GM23338 (cell line): ENCODE measurements around the gene SPATS2. TPM values are rescaled to one million over a fixed set of nuclear protein-coding genes. Genes with fewer than 3 reads are reported as not detected.
A peak's percentile ranks its signal among the peaks of the same experiment; 100 is the strongest.

Source experiments
- ATAC-seq: fragments of 200-7000 bp; cut with Tn5 transposase; 3 replicates; pipeline ENCODE4 v1.9.1; 2020
- DNase-seq: peaks from one replicate; pipeline ENCODE4 v3.0.0-alpha.2; 2015; ENCODE audit warnings: low spot score
- H2AFZ ChIP-seq: fragments of 200-600 bp; sonication (generic); 2 replicates; pipeline ENCODE4 v1.8.0; 2016; ENCODE audit warnings: antibody characterized with exemption, mild to moderate bottlenecking, moderate library complexity
- H3F3A ChIP-seq: fragments of 200-600 bp; sonication (generic); replicated peaks from 2 replicates; pipeline ENCODE4 v1.8.0; 2017; ENCODE audit warnings: antibody characterized with exemption, mixed run types, low read depth
- H3K27ac ChIP-seq: fragments of 200-600 bp; sonication (generic); 2 replicates; pipeline ENCODE4 v1.6.1; 2016; ENCODE audit warnings: low read depth
- H3K27me3 ChIP-seq: fragments of 200-600 bp; sonication (generic); 2 replicates; pipeline ENCODE4 v1.8.0; 2016; ENCODE audit warnings: mild to moderate bottlenecking, mixed run types, moderate library complexity; ENCODE audit not compliant: insufficient read depth
- H3K36me3 ChIP-seq: fragments of 200-600 bp; sonication (generic); 2 replicates; pipeline ENCODE4 v1.8.0; 2016; ENCODE audit warnings: mild to moderate bottlenecking; ENCODE audit not compliant: insufficient read depth
- H3K4me1 ChIP-seq: fragments of 200-600 bp; sonication (generic); 2 replicates; pipeline ENCODE4 v1.8.0; 2016; ENCODE audit warnings: mild to moderate bottlenecking, moderate library complexity; ENCODE audit not compliant: insufficient read depth
- H3K4me2 ChIP-seq: fragments of 200-600 bp; sonication (generic); 2 replicates; pipeline ENCODE4 v1.7.1; 2017; ENCODE audit warnings: mixed run types
- H3K4me3 ChIP-seq: fragments of 200-600 bp; sonication (generic); 2 replicates; pipeline ENCODE4 v1.6.1; 2016; ENCODE audit warnings: mixed run types
- H3K79me2 ChIP-seq: fragments of 200-600 bp; sonication (generic); replicated peaks from 2 replicates; pipeline ENCODE4 v1.8.0; 2017; ENCODE audit warnings: mild to moderate bottlenecking; ENCODE audit not compliant: insufficient read depth
- H3K9me2 ChIP-seq: fragments of 200-600 bp; sonication (generic); 2 replicates; pipeline ENCODE4 v1.8.0; 2017; ENCODE audit not compliant: insufficient read depth
- H4K20me1 ChIP-seq: fragments of 200-600 bp; sonication (generic); replicated peaks from 2 replicates; pipeline ENCODE4 v1.8.0; 2017; ENCODE audit warnings: mild to moderate bottlenecking; ENCODE audit not compliant: insufficient read depth
- H3K27ac Mint-ChIP-seq: 2 replicates; pipeline ENCODE4 v1.8.0; 2020; ENCODE audit warnings: inconsistent platforms, mild to moderate bottlenecking, moderate library complexity, mixed read lengths
- H3K27me3 Mint-ChIP-seq: 3 replicates; pipeline ENCODE4 v1.8.0; 2022; ENCODE audit warnings: low read depth, mild to moderate bottlenecking, moderate library complexity, mixed read lengths, inconsistent platforms; ENCODE audit not compliant: insufficient read depth, poor library complexity
- H3K36me3 Mint-ChIP-seq: 3 replicates; pipeline ENCODE4 v1.8.0; 2021; ENCODE audit warnings: low read depth, mild to moderate bottlenecking, inconsistent platforms, moderate library complexity, mixed read lengths
- H3K4me1 Mint-ChIP-seq: 3 replicates; pipeline ENCODE4 v1.8.0; 2020; ENCODE audit warnings: mild to moderate bottlenecking, inconsistent platforms, mixed read lengths
- H3K4me3 Mint-ChIP-seq: 3 replicates; pipeline ENCODE4 v1.8.0; 2021; ENCODE audit warnings: moderate library complexity, mild to moderate bottlenecking, inconsistent platforms, mixed read lengths
- H3K9me3 Mint-ChIP-seq: 3 replicates; pipeline ENCODE4 v1.8.0; 2020; ENCODE audit warnings: moderate library complexity, mild to moderate bottlenecking, inconsistent platforms, mixed read lengths
- EZH2 ChIP-seq: fragments of 200-600 bp; sonication (generic); IDR thresholded peaks from one replicate; pipeline ENCODE4 v1.8.0; 2017; ENCODE audit warnings: antibody characterized with exemption, mild to moderate bottlenecking, low read depth; ENCODE audit not compliant: unreplicated experiment
- NANOG ChIP-seq: IDR thresholded peaks from 2 replicates; pipeline ENCODE4 v1.6.1; 2016; ENCODE audit warnings: antibody characterized with exemption, borderline replicate concordance
- POLR2AphosphoS5 ChIP-seq: IDR thresholded peaks from 2 replicates; pipeline ENCODE4 v1.6.1; 2016; ENCODE audit warnings: antibody characterized with exemption, low read depth
- ZNF331 ChIP-seq: fragments of 250-450 bp; sonication (Bioruptor Pico); IDR thresholded peaks from 2 replicates; pipeline ENCODE4 v1.5.0; 2020; ENCODE audit warnings: low read depth, mild to moderate bottlenecking, moderate library complexity
- polyA plus RNA-seq: library from polyadenylated mRNA; unstranded; fragments of >200 nt; fragmentation: Nextera tagmentation; extraction: Ambion mirVana; gene quantifications from 2 replicates; pipeline ENCODE4 v1.2.1, GENCODE V29; 2016
- total RNA-seq: library from RNA; depleted of rRNA; stranded (reverse); fragments of >200 nt; shearing (Covaris generic); gene quantifications from 2 replicates; pipeline ENCODE4 v1.2.3, GENCODE V29; 2014

SPATS2 gene
- total and polyA plus RNA-seq, 2 experiments from 2014 or later: 20.6 to 61.0 TPM

DNA sequence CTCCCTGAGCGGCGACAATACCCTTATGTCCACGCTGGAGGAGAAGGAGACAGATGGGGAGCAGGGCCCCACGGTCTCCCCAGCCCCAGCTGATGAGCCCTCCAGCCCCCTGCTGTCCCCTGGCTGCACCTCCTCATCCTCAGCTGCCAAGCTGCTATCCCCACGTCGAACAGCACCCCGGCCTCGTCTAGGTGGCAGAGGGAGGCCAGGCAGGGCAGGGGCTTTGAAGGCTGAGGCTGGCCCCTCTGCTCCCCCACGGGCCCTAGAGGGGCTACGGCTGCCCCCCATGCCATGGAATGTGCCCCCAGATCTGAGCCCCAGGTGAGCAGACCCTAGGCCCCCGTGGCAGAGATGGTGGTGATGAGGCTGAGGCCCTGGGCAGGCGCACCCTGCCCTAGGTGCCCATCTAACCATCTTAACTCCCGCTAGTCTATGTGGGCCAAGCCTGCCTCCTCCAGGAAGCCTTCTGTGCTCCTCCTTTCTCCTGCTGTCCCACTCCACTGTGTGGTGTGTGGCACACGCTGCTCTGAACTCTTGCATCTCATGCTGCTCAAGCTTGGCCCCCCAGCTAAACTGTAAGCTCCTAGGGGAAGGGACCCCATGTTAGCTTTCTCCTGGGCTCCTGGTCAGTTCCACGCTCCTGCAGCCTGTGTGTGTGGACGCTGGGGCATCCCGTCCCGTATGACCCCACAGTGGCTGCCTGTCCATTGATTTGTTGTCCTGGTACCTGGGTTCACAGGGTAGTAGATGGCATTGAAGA is 188.5 kb downstream of the SPATS2 start:
- no peak overlapping the region for H2AFZ ChIP-seq
- H3K4me1 ChIP-seq: no peaks in the 10 kb centered on the region
- Mint-ChIP-seq H3K36me3 (peaks cover 26% of the 10 kb centered on the region), H3K9me3 (no peaks in the 10 kb centered on the region), H3K4me3 (no peak overlapping the region), H3K27ac (no peak overlapping the region), H3K27me3 (peaks cover 15% of the 10 kb centered on the region), H3K4me1 (no peaks in the 10 kb centered on the region)
- no peaks in the 10 kb centered on the region for H3K79me2 ChIP-seq
- ATAC-seq (no peak), DNase-seq (no peak)
- TF ChIP-seq ZNF331 (CRISPR knock-in tag) (no peak), NANOG (no peak), POLR2AphosphoS5 (peak; percentile 30; the same call in 1 of the 2 replicates)
- no peaks in the 10 kb centered on the region for H3K9me2 ChIP-seq
- H3F3A ChIP-seq: no peaks in the 10 kb centered on the region
- no peak overlapping the region for H3K27ac ChIP-seq
- no peaks in the 10 kb centered on the region for H4K20me1 ChIP-seq
- H3K4me3 ChIP-seq: no peak overlapping the region
- H3K36me3 ChIP-seq: peaks cover 7% of the 10 kb centered on the region; the same call in 1 of the 2 replicates
- no peak overlapping the region for H3K4me2 ChIP-seq
- H3K27me3 ChIP-seq: peaks cover 23% of the 10 kb centered on the region; the same call in 1 of the 2 replicates

DNA sequence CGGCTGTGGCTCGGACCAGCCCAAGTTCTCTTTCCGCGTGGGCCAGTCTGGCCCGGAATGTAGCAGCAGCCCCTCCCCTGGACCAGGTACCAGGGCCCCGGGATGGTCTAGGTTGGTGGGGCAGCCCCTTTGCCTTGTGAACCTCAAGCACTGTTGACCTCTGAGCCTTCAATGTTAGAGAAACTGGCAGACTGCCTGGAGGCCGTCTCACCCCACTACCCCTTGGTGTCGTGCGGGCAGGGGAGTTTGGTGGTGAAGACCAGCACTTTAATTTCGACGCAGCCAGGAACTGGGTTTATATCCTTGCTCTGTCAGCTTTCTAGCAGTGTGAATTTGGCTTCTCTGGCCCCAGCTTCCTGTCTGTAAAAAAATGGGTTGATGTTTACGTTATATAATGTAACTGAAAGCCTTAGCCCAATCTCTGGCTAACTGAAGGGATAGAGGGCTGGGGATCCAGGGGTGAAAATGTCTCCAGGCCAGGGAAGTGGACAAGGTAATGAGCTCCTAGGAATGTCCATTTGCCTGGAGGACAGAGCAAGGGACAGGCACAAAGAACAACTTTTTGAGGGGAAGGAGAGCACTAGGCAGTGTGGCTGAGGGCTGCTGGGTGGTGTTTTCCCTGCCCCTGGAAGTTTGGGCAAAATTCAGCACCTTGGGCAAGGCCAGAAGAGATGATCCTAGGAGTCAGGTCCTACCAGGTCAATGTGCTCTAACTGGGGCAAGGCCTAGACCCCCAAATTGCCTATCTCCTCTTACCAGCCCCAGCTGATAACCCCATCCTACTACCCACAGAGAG is 189.3 kb downstream of the SPATS2 start:
- Mint-ChIP-seq H3K27ac (no peak overlapping the region), H3K4me1 (no peaks in the 10 kb centered on the region), H3K27me3 (peaks cover 10% of the 10 kb centered on the region), H3K36me3 (peaks cover 33% of the 10 kb centered on the region), H3K4me3 (no peak overlapping the region), H3K9me3 (no peaks in the 10 kb centered on the region)
- TF ChIP-seq EZH2: no peak
- Histone ChIP-seq H3K4me1 (no peaks in the 10 kb centered on the region), H3K4me2 (no peak overlapping the region), H3K79me2 (no peaks in the 10 kb centered on the region), H3K4me3 (no peak overlapping the region), H3K9me2 (no peaks in the 10 kb centered on the region), H2AFZ (no peak overlapping the region), H4K20me1 (no peaks in the 10 kb centered on the region), H3F3A (no peaks in the 10 kb centered on the region), H3K36me3 (peaks cover 13% of the 10 kb centered on the region), H3K27me3 (peaks cover 16% of the 10 kb centered on the region; the same call in 1 of the 2 replicates), H3K27ac (no peak overlapping the region)
- ATAC-seq: no peak
- DNase-seq: no peak

DNA sequence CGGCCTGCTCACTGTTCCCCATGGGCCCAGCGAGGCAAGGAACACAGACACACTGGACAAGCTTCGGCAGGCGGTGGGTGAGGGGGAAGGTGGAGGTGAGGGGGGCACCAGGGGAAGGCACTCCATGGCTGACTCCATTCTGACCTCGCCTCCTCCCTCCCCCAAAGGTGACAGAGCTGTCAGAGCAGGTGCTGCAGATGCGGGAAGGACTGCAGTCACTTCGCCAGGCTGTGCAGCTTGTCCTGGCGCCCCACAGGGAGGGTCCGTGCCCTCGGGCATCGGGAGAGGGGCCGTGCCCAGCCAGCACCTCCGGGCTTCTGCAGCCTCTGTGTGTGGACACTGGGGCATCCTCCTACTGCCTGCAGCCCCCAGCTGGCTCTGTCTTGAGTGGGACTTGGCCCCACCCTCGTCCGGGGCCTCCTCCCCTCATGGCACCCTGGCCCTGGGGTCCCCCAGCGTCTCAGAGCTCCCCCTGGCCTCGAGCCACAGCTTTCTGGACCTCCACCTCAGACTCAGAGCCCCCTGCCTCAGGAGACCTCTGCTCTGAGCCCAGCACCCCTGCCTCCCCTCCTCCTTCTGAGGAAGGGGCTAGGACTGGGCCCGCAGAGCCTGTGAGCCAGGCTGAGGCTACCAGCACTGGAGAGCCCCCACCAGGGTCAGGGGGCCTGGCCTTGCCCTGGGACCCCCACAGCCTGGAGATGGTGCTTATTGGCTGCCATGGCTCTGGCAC is 190.1 kb downstream of the SPATS2 start:
- peaks cover 40% of the 10 kb centered on the region for H3K36me3 Mint-ChIP-seq
- Histone ChIP-seq H3K27me3 (peaks cover 9% of the 10 kb centered on the region; the same call in 1 of the 2 replicates), H4K20me1 (no peaks in the 10 kb centered on the region), H3K4me2 (no peak overlapping the region), H3K9me2 (no peaks in the 10 kb centered on the region), H3K36me3 (peaks cover 21% of the 10 kb centered on the region), H3F3A (no peaks in the 10 kb centered on the region), H3K79me2 (no peaks in the 10 kb centered on the region), H3K4me3 (no peak overlapping the region), H3K4me1 (no peaks in the 10 kb centered on the region), H2AFZ (no peak overlapping the region), H3K27ac (no peak overlapping the region)
- no peak overlapping the region for H3K27ac Mint-ChIP-seq
- TF ChIP-seq NANOG: no peak
- no peak for TF ChIP-seq EZH2
- ATAC-seq (no peak), DNase-seq (no peak)
- no peaks in the 10 kb centered on the region for H3K4me1 Mint-ChIP-seq
- H3K27me3 Mint-ChIP-seq: peaks cover 13% of the 10 kb centered on the region
- H3K4me3 Mint-ChIP-seq: no peak overlapping the region
- H3K9me3 Mint-ChIP-seq: no peaks in the 10 kb centered on the region
